Measurements from ENCODE around the gene BLM. TPM values are rescaled to one million over a fixed set of nuclear protein-coding genes. Genes with fewer than 3 reads are reported as not detected.

BLM gene
- total and polyA plus RNA-seq, 2 of the 8 experiments (the other 6 are each of a cell fraction or from before 2014, with no cell fraction given), result 15.2 to 46.7 TPM

DNA sequence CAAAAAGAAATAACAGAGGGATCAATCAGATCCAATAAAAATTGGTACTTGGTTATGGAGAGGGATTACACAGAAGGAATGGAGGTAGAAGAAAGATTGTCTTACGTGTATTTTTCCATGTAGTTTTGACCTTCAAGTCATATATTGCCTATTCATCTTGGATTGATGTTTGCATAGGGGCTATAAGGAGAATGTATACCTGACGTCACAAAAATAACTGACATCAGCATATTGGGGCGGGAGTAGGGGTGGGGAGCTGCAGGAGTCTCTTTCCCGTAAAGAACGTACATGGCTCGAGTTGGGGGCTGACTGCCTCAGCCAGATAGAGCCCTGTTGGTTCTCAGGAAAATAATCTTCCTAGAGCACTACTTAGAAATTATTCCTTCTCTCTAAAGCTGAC lies 145.3 kb downstream of the BLM start (continued):
- TF ChIP-seq, protein P1, sequence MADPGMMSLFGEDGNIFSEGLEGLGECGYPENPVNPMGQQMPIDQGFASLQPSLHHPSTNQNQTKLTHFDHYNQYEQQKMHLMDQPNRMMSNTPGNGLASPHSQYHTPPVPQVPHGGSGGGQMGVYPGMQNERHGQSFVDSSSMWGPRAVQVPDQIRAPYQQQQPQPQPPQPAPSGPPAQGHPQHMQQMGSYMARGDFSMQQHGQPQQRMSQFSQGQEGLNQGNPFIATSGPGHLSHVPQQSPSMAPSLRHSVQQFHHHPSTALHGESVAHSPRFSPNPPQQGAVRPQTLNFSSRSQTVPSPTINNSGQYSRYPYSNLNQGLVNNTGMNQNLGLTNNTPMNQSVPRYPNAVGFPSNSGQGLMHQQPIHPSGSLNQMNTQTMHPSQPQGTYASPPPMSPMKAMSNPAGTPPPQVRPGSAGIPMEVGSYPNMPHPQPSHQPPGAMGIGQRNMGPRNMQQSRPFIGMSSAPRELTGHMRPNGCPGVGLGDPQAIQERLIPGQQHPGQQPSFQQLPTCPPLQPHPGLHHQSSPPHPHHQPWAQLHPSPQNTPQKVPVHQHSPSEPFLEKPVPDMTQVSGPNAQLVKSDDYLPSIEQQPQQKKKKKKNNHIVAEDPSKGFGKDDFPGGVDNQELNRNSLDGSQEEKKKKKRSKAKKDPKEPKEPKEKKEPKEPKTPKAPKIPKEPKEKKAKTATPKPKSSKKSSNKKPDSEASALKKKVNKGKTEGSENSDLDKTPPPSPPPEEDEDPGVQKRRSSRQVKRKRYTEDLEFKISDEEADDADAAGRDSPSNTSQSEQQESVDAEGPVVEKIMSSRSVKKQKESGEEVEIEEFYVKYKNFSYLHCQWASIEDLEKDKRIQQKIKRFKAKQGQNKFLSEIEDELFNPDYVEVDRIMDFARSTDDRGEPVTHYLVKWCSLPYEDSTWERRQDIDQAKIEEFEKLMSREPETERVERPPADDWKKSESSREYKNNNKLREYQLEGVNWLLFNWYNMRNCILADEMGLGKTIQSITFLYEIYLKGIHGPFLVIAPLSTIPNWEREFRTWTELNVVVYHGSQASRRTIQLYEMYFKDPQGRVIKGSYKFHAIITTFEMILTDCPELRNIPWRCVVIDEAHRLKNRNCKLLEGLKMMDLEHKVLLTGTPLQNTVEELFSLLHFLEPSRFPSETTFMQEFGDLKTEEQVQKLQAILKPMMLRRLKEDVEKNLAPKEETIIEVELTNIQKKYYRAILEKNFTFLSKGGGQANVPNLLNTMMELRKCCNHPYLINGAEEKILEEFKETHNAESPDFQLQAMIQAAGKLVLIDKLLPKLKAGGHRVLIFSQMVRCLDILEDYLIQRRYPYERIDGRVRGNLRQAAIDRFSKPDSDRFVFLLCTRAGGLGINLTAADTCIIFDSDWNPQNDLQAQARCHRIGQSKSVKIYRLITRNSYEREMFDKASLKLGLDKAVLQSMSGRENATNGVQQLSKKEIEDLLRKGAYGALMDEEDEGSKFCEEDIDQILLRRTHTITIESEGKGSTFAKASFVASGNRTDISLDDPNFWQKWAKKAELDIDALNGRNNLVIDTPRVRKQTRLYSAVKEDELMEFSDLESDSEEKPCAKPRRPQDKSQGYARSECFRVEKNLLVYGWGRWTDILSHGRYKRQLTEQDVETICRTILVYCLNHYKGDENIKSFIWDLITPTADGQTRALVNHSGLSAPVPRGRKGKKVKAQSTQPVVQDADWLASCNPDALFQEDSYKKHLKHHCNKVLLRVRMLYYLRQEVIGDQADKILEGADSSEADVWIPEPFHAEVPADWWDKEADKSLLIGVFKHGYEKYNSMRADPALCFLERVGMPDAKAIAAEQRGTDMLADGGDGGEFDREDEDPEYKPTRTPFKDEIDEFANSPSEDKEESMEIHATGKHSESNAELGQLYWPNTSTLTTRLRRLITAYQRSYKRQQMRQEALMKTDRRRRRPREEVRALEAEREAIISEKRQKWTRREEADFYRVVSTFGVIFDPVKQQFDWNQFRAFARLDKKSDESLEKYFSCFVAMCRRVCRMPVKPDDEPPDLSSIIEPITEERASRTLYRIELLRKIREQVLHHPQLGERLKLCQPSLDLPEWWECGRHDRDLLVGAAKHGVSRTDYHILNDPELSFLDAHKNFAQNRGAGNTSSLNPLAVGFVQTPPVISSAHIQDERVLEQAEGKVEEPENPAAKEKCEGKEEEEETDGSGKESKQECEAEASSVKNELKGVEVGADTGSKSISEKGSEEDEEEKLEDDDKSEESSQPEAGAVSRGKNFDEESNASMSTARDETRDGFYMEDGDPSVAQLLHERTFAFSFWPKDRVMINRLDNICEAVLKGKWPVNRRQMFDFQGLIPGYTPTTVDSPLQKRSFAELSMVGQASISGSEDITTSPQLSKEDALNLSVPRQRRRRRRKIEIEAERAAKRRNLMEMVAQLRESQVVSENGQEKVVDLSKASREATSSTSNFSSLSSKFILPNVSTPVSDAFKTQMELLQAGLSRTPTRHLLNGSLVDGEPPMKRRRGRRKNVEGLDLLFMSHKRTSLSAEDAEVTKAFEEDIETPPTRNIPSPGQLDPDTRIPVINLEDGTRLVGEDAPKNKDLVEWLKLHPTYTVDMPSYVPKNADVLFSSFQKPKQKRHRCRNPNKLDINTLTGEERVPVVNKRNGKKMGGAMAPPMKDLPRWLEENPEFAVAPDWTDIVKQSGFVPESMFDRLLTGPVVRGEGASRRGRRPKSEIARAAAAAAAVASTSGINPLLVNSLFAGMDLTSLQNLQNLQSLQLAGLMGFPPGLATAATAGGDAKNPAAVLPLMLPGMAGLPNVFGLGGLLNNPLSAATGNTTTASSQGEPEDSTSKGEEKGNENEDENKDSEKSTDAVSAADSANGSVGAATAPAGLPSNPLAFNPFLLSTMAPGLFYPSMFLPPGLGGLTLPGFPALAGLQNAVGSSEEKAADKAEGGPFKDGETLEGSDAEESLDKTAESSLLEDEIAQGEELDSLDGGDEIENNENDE (IDR thresholded peaks at IDR 0.05; ENCODE audit: insufficient replicate concordance, low read length), result no peak
- TF ChIP-seq KDM5A (IDR thresholded peaks at IDR 0.05; ENCODE audit: low read length) (no peak), JUN (IDR thresholded peaks at IDR 0.05; ENCODE audit: low read depth, low read length) (no peak), SP2 (IDR thresholded peaks at IDR 0.05; ENCODE audit: low read length) (no peak), CBX8 (IDR thresholded peaks at IDR 0.05; ENCODE audit: borderline replicate concordance, low read depth, low read length) (no peak), KDM4A (IDR thresholded peaks at IDR 0.05; ENCODE audit: low read depth, low read length, severe bottlenecking) (no peak), NANOG (IDR thresholded peaks at IDR 0.05; ENCODE audit: insufficient read depth, low read depth, low read length, poor library complexity, severe bottlenecking) (no peak), CREB1 (IDR thresholded peaks at IDR 0.05) (no peak), SIN3A (conservative IDR thresholded peaks at IDR 0.05 in 1 of 2, IDR thresholded peaks at IDR 0.05 in 1 of 2; ENCODE audit: low read depth in 1 of 2, low read length in 2 of 2) (no peak), POLR2A (IDR thresholded peaks at IDR 0.05; ENCODE audit: control extremely low read depth in 1 of 2, low read depth in 2 of 2, low read length in 2 of 2) (no peak), HDAC6 (IDR thresholded peaks at IDR 0.05; ENCODE audit: low read depth, low read length) (no peak), SP1 (IDR thresholded peaks at IDR 0.05; ENCODE audit: low read depth, low read length) (no peak), SIRT6 (IDR thresholded peaks at IDR 0.05; ENCODE audit: low read length) (no peak)

Data from H1 (cell line).